Stimulated activated CD8-positive, alpha-beta memory T cell treated with anti-CD3 and anti-CD28 coated beads, Interleukin-12 subunit alpha, Interleukin-12 subunit beta, amount 100 ng/mL, for 24 hours (primary cell): ENCODE results near the gene KIFC3.
"Not testable (repeated sequence)": the region's sequence is repeated elsewhere in the genome, so short reads cannot be mapped to it uniquely, and the experiment has no call there.

Experiments
- DNase-seq: peaks from one replicate; pipeline ENCODE4 v3.0.0-alpha.2; 2020; ENCODE audit errors: extremely low read depth

The KIFC3 gene

GRCh38 chr16:57753448-57754353 is 48.6 kb downstream of the KIFC3 start:
- no peak for DNase-seq

- no peak for DNase-seq
These were observed 49.5 kb downstream of the KIFC3 start for GRCh38 chr16:57752581-57753447.

GRCh38 chr16:57752203-57752580 is 50.1 kb downstream of the KIFC3 start:
- DNase-seq: no peak

GRCh38 chr16:57751539-57752202 is 50.6 kb downstream of the KIFC3 start:
- no peak for DNase-seq

GRCh38 chr16:57750796-57751538 is 51.3 kb downstream of the KIFC3 start:
- DNase-seq: no peak

- DNase-seq: no peak
These were observed 52.3 kb downstream of the KIFC3 start for GRCh38 chr16:57749856-57750452.

GRCh38 chr16:57749101-57749692 is 53.1 kb downstream of the KIFC3 start:
- no peak for DNase-seq

- no peak for DNase-seq
These were observed 53.7 kb downstream of the KIFC3 start for GRCh38 chr16:57748596-57748995.

- DNase-seq: no peak
These were observed 54.3 kb downstream of the KIFC3 start for GRCh38 chr16:57747996-57748395.

GRCh38 chr16:57747496-57747895 is 54.8 kb downstream of the KIFC3 start:
- no peak for DNase-seq

GRCh38 chr16:57747091-57747490 is 55.2 kb downstream of the KIFC3 start:
- DNase-seq: no peak

GRCh38 chr16:57746316-57746715 is 56.0 kb downstream of the KIFC3 start:
- not testable (repeated sequence) for DNase-seq

- DNase-seq: no peak
These were observed 56.5 kb downstream of the KIFC3 start for GRCh38 chr16:57745768-57746167.

- no peak for DNase-seq
These were observed 57.7 kb downstream of the KIFC3 start for GRCh38 chr16:57744642-57744903.

GRCh38 chr16:57743886-57744641 is 58.2 kb downstream of the KIFC3 start:
- no peak for DNase-seq

- DNase-seq: no peak
These were observed 58.8 kb downstream of the KIFC3 start for GRCh38 chr16:57743458-57743857.

GRCh38 chr16:57742543-57742942 is 59.7 kb downstream of the KIFC3 start:
- DNase-seq: no peak

- DNase-seq: no peak
These were observed 60.6 kb downstream of the KIFC3 start for GRCh38 chr16:57741660-57742191.

GRCh38 chr16:57740423-57741071 is 61.7 kb downstream of the KIFC3 start:
- no peak for DNase-seq
